Mesenchymal stem cell (in vitro differentiated cells and primary cell): Measurements from ENCODE around the gene SLC16A5.
A peak's percentile ranks its signal among the peaks of the same experiment; 100 is the strongest.
"Not testable (repeated sequence)": the region's sequence is repeated elsewhere in the genome, so short reads cannot be mapped to it uniquely, and the experiment has no call there.

Experiments used
- DNase-seq: peaks from one replicate; pipeline ENCODE4 v3.0.0-alpha.2; 2013
- H2AFZ ChIP-seq: one replicate; pipeline ENCODE4 v1.6.1; 2013; ENCODE audit warnings: low read depth, mild to moderate bottlenecking, control low read depth, inconsistent platforms, low read length, moderate library complexity
- H2AK5ac ChIP-seq: 2 replicates; pipeline ENCODE4 v1.6.1; 2013; ENCODE audit warnings: low read length, moderate library complexity, mild to moderate bottlenecking, inconsistent platforms; ENCODE audit not compliant: severe bottlenecking
- H2BK120ac ChIP-seq: one replicate; pipeline ENCODE4 v1.6.1; 2013; ENCODE audit warnings: low read depth, mild to moderate bottlenecking, inconsistent platforms, low read length, moderate library complexity
- H2BK12ac ChIP-seq, 2 experiments: one replicate each; pipeline ENCODE4 v1.6.1; 2013; ENCODE audit warnings: inconsistent platforms in 2 of 2, low read length in 2 of 2, mild to moderate bottlenecking in 2 of 2, moderate library complexity in 2 of 2, control low read depth in 1 of 2
- H2BK15ac ChIP-seq: one replicate; pipeline ENCODE4 v1.6.1; 2013; ENCODE audit warnings: mild to moderate bottlenecking, low read depth, inconsistent platforms; ENCODE audit not compliant: poor library complexity, severe bottlenecking
- H2BK5ac ChIP-seq: 2 replicates; pipeline ENCODE4 v1.6.1; 2013; ENCODE audit warnings: low read depth, mild to moderate bottlenecking, low read length, control low read depth, inconsistent platforms; ENCODE audit not compliant: poor library complexity, severe bottlenecking
- H3K14ac ChIP-seq, 2 experiments: one replicate each; pipeline ENCODE4 v1.6.1; 2013; ENCODE audit warnings: inconsistent platforms in 2 of 2, low read length in 2 of 2, control low read depth in 1 of 2, mild to moderate bottlenecking in 1 of 2, moderate library complexity in 1 of 2
- H3K18ac ChIP-seq, 2 experiments: one replicate each; pipeline ENCODE4 v1.6.1; 2013; ENCODE audit warnings: inconsistent platforms in 2 of 2, low read length in 2 of 2, control low read depth in 1 of 2, low read depth in 1 of 2, mild to moderate bottlenecking in 1 of 2
- H3K23ac ChIP-seq, 2 experiments: one replicate each; pipeline ENCODE4 v1.6.1; 2013; ENCODE audit warnings: inconsistent platforms in 2 of 2, low read length in 2 of 2, mild to moderate bottlenecking in 2 of 2, moderate library complexity in 2 of 2, control low read depth in 1 of 2
- H3K27ac ChIP-seq: 2 replicates; pipeline ENCODE4 v1.5.1; 2013; ENCODE audit warnings: mild to moderate bottlenecking, moderate library complexity, low read length, control low read depth, inconsistent platforms; ENCODE audit not compliant: poor library complexity, severe bottlenecking
- H3K27me3 ChIP-seq, 2 experiments: 2 replicates each; pipeline versions ENCODE4 v1.6.1 to v1.7.0; 2013; ENCODE audit warnings: low read length in 2 of 2, mild to moderate bottlenecking in 2 of 2, moderate library complexity in 2 of 2, control low read depth in 1 of 2, inconsistent platforms in 1 of 2; ENCODE audit not compliant: control insufficient read depth in 1 of 2, insufficient read depth in 1 of 2
- H3K36me3 ChIP-seq, 2 experiments: 2 replicates each; pipeline versions ENCODE4 v1.6.1 to v1.7.0; 2013; ENCODE audit warnings: low read length in 2 of 2, control low read depth in 1 of 2, inconsistent platforms in 1 of 2, low read depth in 1 of 2, mild to moderate bottlenecking in 1 of 2; ENCODE audit not compliant: insufficient read depth in 2 of 2, control insufficient read depth in 1 of 2
- H3K4ac ChIP-seq, 2 experiments: one replicate each; pipeline ENCODE4 v1.6.1; 2013; ENCODE audit warnings: inconsistent platforms in 2 of 2, low read length in 2 of 2, mild to moderate bottlenecking in 2 of 2, moderate library complexity in 2 of 2, control low read depth in 1 of 2, low read depth in 1 of 2
- H3K4me1 ChIP-seq: 2 replicates; pipeline ENCODE4 v1.6.1; 2013; ENCODE audit warnings: low read depth, low read length, control low read depth; ENCODE audit not compliant: control insufficient read depth, insufficient read depth
- H3K4me2 ChIP-seq: 2 replicates; pipeline ENCODE4 v1.6.1; 2013; ENCODE audit warnings: low read length, mild to moderate bottlenecking, inconsistent platforms; ENCODE audit not compliant: poor library complexity, severe bottlenecking
- H3K4me3 ChIP-seq, 2 experiments: 2 replicates each; pipeline versions ENCODE4 v1.5.1 to v1.7.0; 2013; ENCODE audit warnings: low read length in 2 of 2, mild to moderate bottlenecking in 2 of 2, control low read depth in 1 of 2, low read depth in 1 of 2; ENCODE audit not compliant: insufficient read depth in 1 of 2
- H3K79me1 ChIP-seq: replicated peaks from 2 replicates; pipeline ENCODE4 v1.6.1; 2013; ENCODE audit warnings: mild to moderate bottlenecking, control low read depth, low read length, inconsistent platforms; ENCODE audit not compliant: poor library complexity, severe bottlenecking
- H3K9ac ChIP-seq: 2 replicates; pipeline ENCODE4 v1.7.0; 2013; ENCODE audit warnings: mild to moderate bottlenecking, low read length, moderate library complexity
- H3K9me3 ChIP-seq: 2 replicates; pipeline ENCODE4 v1.7.0; 2013; ENCODE audit warnings: mild to moderate bottlenecking, low read length; ENCODE audit not compliant: control insufficient read depth
- H4K8ac ChIP-seq: one replicate; pipeline ENCODE4 v1.6.1; 2013; ENCODE audit warnings: inconsistent platforms, mild to moderate bottlenecking, low read length, moderate library complexity
- H4K91ac ChIP-seq: one replicate; pipeline ENCODE4 v1.6.1; 2013; ENCODE audit warnings: mild to moderate bottlenecking, low read length, inconsistent platforms
- WGBS: methylation state at CpG from one replicate; pipeline ENCODE4 v1.1.7; 2013; ENCODE audit warnings: mixed read lengths; 5-methylcytosine and 5-hydroxymethylcytosine counted together

SLC16A5 gene

GRCh38 chr17:75137762-75138161 is 50.0 kb downstream of the SLC16A5 start:
- not testable (repeated sequence) for H2BK12ac ChIP-seq, H4K8ac ChIP-seq, H4K91ac ChIP-seq, H2AFZ ChIP-seq, H2BK5ac ChIP-seq, H3K4me1 ChIP-seq, H3K4ac ChIP-seq, H2BK15ac ChIP-seq, H3K14ac ChIP-seq, H3K9ac ChIP-seq, H2BK120ac ChIP-seq, H3K27me3 ChIP-seq, H3K4me3 ChIP-seq, H3K18ac ChIP-seq, H3K4me2 ChIP-seq, H2AK5ac ChIP-seq, H3K27ac ChIP-seq, DNase-seq, H3K9me3 ChIP-seq, H3K23ac ChIP-seq
- Histone ChIP-seq H3K36me3 (peaks cover 40 to 53% of the 10 kb centered on the region in 2 experiments), H3K79me1 (peaks cover 11% of the 10 kb centered on the region)
- WGBS: 96% methylated on average over 9 of the region's 9 CpGs

- no peak overlapping the region for H2AFZ ChIP-seq
- H2BK12ac ChIP-seq: no peak overlapping the region
- H3K27me3 ChIP-seq: no peaks in the 10 kb centered on the region
- no peak for DNase-seq
- no peak overlapping the region for H3K27ac ChIP-seq
- H3K18ac ChIP-seq: no peak overlapping the region
- no peak overlapping the region for H3K23ac ChIP-seq
- H3K4me2 ChIP-seq: no peak overlapping the region
- no peak overlapping the region for H3K4ac ChIP-seq
- no peak overlapping the region for H2BK120ac ChIP-seq
- H3K79me1 ChIP-seq: peaks cover 15% of the 10 kb centered on the region
- 94% methylated on average over 5 of the region's 5 CpGs for WGBS
- no peak overlapping the region for H3K9ac ChIP-seq
- no peaks in the 10 kb centered on the region for H3K9me3 ChIP-seq
- no peaks in the 10 kb centered on the region for H3K4me1 ChIP-seq
- no peak overlapping the region for H2BK15ac ChIP-seq
- H3K4me3 ChIP-seq: no peak overlapping the region
- no peak overlapping the region for H3K14ac ChIP-seq
- H2BK5ac ChIP-seq: no peak overlapping the region
- H4K91ac ChIP-seq: no peak overlapping the region
- H4K8ac ChIP-seq: no peak overlapping the region
- H2AK5ac ChIP-seq: no peak overlapping the region
- peaks cover 47 to 59% of the 10 kb centered on the region in 2 experiments for H3K36me3 ChIP-seq
Measured at GRCh38 chr17:75138519-75138918, 50.8 kb downstream of the SLC16A5 start.

- Histone ChIP-seq H3K14ac (no peak overlapping the region), H4K91ac (no peak overlapping the region), H3K27me3 (no peaks in the 10 kb centered on the region), H2BK12ac (no peak overlapping the region), H3K18ac (no peak overlapping the region), H3K23ac (no peak overlapping the region), H2AK5ac (no peak overlapping the region), H3K4me3 (no peak overlapping the region), H3K4me1 (no peaks in the 10 kb centered on the region), H4K8ac (no peak overlapping the region), H3K4me2 (no peak overlapping the region), H3K4ac (no peak overlapping the region), H3K9me3 (no peaks in the 10 kb centered on the region), H2BK5ac (no peak overlapping the region), H2AFZ (no peak overlapping the region), H2BK120ac (no peak overlapping the region), H2BK15ac (no peak overlapping the region), H3K9ac (no peak overlapping the region), H3K36me3 (peaks cover 70 to 72% of the 10 kb centered on the region in 2 experiments), H3K79me1 (peaks cover 27% of the 10 kb centered on the region), H3K27ac (no peak overlapping the region)
- DNase-seq: no peak
- WGBS: 96% methylated on average over 12 of the region's 13 CpGs
Measured at GRCh38 chr17:75142236-75142971, 54.6 kb downstream of the SLC16A5 start.

GRCh38 chr17:75144816-75145512 is 57.2 kb downstream of the SLC16A5 start:
- H2AK5ac ChIP-seq: no peak overlapping the region
- no peak overlapping the region for H3K23ac ChIP-seq
- H3K36me3 ChIP-seq: peaks cover 64 to 80% of the 10 kb centered on the region in 2 experiments
- H2AFZ ChIP-seq: no peak overlapping the region
- no peak overlapping the region for H2BK5ac ChIP-seq
- no peak overlapping the region for H3K4me3 ChIP-seq
- no peak overlapping the region for H3K27ac ChIP-seq
- no peak for DNase-seq
- no peak overlapping the region for H3K4ac ChIP-seq
- H3K79me1 ChIP-seq: peaks cover 22% of the 10 kb centered on the region
- H2BK120ac ChIP-seq: no peak overlapping the region
- no peak overlapping the region for H3K9ac ChIP-seq
- H3K9me3 ChIP-seq: no peaks in the 10 kb centered on the region
- 98% methylated on average over 9 of the region's 11 CpGs for WGBS
- H3K27me3 ChIP-seq: no peaks in the 10 kb centered on the region
- no peak overlapping the region for H4K8ac ChIP-seq
- no peak overlapping the region for H3K14ac ChIP-seq
- H3K4me2 ChIP-seq: peak overlapping the region; percentile 25
- no peak overlapping the region for H3K18ac ChIP-seq
- no peak overlapping the region for H2BK12ac ChIP-seq
- peaks cover 8% of the 10 kb centered on the region for H3K4me1 ChIP-seq
- no peak overlapping the region for H2BK15ac ChIP-seq
- no peak overlapping the region for H4K91ac ChIP-seq
